ENCODE measurements around the gene PPP1R12B. TPM values are rescaled to one million over a fixed set of nuclear protein-coding genes. Genes with fewer than 3 reads are reported as not detected.
"Not testable (repeated sequence)": the region's sequence is repeated elsewhere in the genome, so short reads cannot be mapped to it uniquely, and the experiment has no call there.

PPP1R12B gene
- total RNA-seq, 1 donor from 2014 or later: 49.1 TPM

GRCh38 chr1:202405928-202406327 lies 57.4 kb downstream of the PPP1R12B start:
- Histone ChIP-seq H3K27me3 (no peaks in the 10 kb centered on the region), H3K4me1 (peaks cover 6% of the 10 kb centered on the region), H3K4me3 (no peak overlapping the region), H3K27ac (no peak overlapping the region), H3K36me3 (no peaks in the 10 kb centered on the region), H3K9me3 (no peaks in the 10 kb centered on the region)
- intact Hi-C loops (cut with DNase I): no loop called here
- ATAC-seq (no peak), DNase-seq (no peak)
- no peak for TF ChIP-seq CTCF (IDR thresholded peaks at IDR 0.05)

GRCh38 chr1:202406896-202407295 lies 58.4 kb downstream of the PPP1R12B start:
- H3K27me3 ChIP-seq; ATAC-seq; H3K4me3 ChIP-seq; intact Hi-C loops (cut with DNase I); H3K36me3 ChIP-seq; H3K27ac ChIP-seq; DNase-seq; H3K9me3 ChIP-seq; H3K4me1 ChIP-seq: not testable (repeated sequence)

GRCh38 chr1:202407378-202407777 lies 58.9 kb downstream of the PPP1R12B start:
- intact Hi-C loops (cut with DNase I); H3K9me3 ChIP-seq; H3K27ac ChIP-seq; H3K27me3 ChIP-seq; DNase-seq; H3K36me3 ChIP-seq; H3K4me3 ChIP-seq; ATAC-seq; H3K4me1 ChIP-seq: not testable (repeated sequence)

- H3K4me1 ChIP-seq; intact Hi-C loops (cut with DNase I): not testable (repeated sequence)
Measured at GRCh38 chr1:202410251-202410650, 61.8 kb downstream of the PPP1R12B start.

GRCh38 chr1:202410854-202411357 lies 62.4 kb downstream of the PPP1R12B start:
- H3K4me1 ChIP-seq; H3K27ac ChIP-seq; intact Hi-C loops (cut with DNase I); DNase-seq; H3K27me3 ChIP-seq; H3K9me3 ChIP-seq; H3K4me3 ChIP-seq; ATAC-seq; H3K36me3 ChIP-seq: not testable (repeated sequence)

More at GRCh38 chr1:202410251-202410650, 61.8 kb downstream of the PPP1R12B start:
- H3K27me3 ChIP-seq, H3K36me3 ChIP-seq, H3K4me3 ChIP-seq, ATAC-seq, H3K27ac ChIP-seq, H3K9me3 ChIP-seq, DNase-seq: not testable (repeated sequence)

- H3K27ac ChIP-seq: no peak overlapping the region
Measured at GRCh38 chr1:202411422-202411821, 62.9 kb downstream of the PPP1R12B start.

GRCh38 chr1:202412421-202412820 lies 63.9 kb downstream of the PPP1R12B start:
- H3K27me3 ChIP-seq; intact Hi-C loops (cut with DNase I); H3K27ac ChIP-seq; H3K9me3 ChIP-seq; H3K36me3 ChIP-seq; ATAC-seq; DNase-seq; H3K4me3 ChIP-seq; H3K4me1 ChIP-seq: not testable (repeated sequence)

More at GRCh38 chr1:202411422-202411821, 62.9 kb downstream of the PPP1R12B start:
- Histone ChIP-seq H3K36me3 (no peaks in the 10 kb centered on the region), H3K9me3 (no peaks in the 10 kb centered on the region), H3K4me3 (no peak overlapping the region), H3K4me1 (peaks cover 6% of the 10 kb centered on the region), H3K27me3 (no peaks in the 10 kb centered on the region)
- no peak for TF ChIP-seq CTCF (IDR thresholded peaks at IDR 0.05)
- intact Hi-C loops (cut with DNase I): no loop called here
- no peak for DNase-seq
- ATAC-seq: no peak

- intact Hi-C loops (cut with DNase I): no loop called here
- Histone ChIP-seq H3K4me1 (no peaks in the 10 kb centered on the region), H3K4me3 (no peak overlapping the region), H3K27ac (no peak overlapping the region), H3K27me3 (no peaks in the 10 kb centered on the region), H3K9me3 (no peaks in the 10 kb centered on the region), H3K36me3 (no peaks in the 10 kb centered on the region)
- no peak for TF ChIP-seq CTCF (IDR thresholded peaks at IDR 0.05)
- no peak for ATAC-seq
- no peak for DNase-seq
Measured at GRCh38 chr1:202416641-202417040, 68.1 kb downstream of the PPP1R12B start.

- H3K9me3 ChIP-seq; H3K4me3 ChIP-seq; ATAC-seq; DNase-seq; H3K27me3 ChIP-seq; H3K27ac ChIP-seq; H3K36me3 ChIP-seq; intact Hi-C loops (cut with DNase I); H3K4me1 ChIP-seq: not testable (repeated sequence)
Measured at GRCh38 chr1:202417141-202417540, 68.6 kb downstream of the PPP1R12B start.

GRCh38 chr1:202417762-202418201 lies 69.3 kb downstream of the PPP1R12B start:
- H3K27ac ChIP-seq, ATAC-seq, DNase-seq: not testable (repeated sequence)

GRCh38 chr1:202419731-202420130 lies 71.2 kb downstream of the PPP1R12B start:
- DNase-seq; H3K4me3 ChIP-seq; H3K27ac ChIP-seq; intact Hi-C loops (cut with DNase I); ATAC-seq; H3K9me3 ChIP-seq; H3K4me1 ChIP-seq; H3K27me3 ChIP-seq; H3K36me3 ChIP-seq: not testable (repeated sequence)

More at GRCh38 chr1:202417762-202418201, 69.3 kb downstream of the PPP1R12B start:
- H3K4me3 ChIP-seq; H3K4me1 ChIP-seq; H3K27me3 ChIP-seq; H3K9me3 ChIP-seq; H3K36me3 ChIP-seq; intact Hi-C loops (cut with DNase I): not testable (repeated sequence)

Measured in upper lobe of right lung (tissue), 1 donor.